ENCODE results near the gene CRACR2B. TPM values are rescaled to one million over a fixed set of nuclear protein-coding genes. Genes with fewer than 3 reads are reported as not detected.

The CRACR2B gene
- total and polyA plus RNA-seq, 2 of the 13 experiments (the other 11 are each of a cell fraction or from before 2014, with no cell fraction given), result 14.9 to 21.0 TPM

DNA sequence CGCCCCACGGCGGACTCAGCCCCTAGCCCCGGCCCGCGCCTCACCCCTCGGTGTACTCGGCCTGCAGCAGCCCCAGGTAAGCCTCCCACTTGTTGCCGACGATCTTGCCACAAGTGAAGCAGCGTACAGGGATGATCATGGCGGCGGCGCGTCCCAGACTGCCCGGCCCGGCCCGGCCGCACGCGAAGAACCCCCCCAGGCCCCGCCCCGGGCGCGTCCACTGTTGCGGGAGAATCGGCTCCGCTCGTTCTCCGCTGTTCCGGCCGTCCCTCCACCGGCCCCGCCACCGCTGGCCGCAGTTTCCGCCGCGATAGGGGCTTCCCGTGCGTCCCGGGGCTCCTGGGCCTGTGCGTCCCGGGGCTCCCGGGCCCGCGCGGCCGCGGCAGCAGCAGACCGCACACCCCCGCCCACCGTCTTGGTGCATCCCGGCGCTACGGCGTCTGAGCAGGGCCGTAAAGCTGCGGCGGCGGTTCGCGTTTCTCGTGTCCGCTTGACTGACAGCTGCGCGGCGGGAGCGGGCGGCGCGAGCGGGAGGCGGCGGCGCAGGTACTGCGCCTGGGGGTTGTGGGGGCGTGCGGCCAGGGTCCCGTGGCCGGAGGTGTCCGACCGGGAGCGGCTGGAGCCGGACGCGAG lies 14.8 kb downstream of the CRACR2B start, which contains the start of the genes POLR2L and TSPAN4 (continued):
- TF ChIP-seq, protein P1, sequence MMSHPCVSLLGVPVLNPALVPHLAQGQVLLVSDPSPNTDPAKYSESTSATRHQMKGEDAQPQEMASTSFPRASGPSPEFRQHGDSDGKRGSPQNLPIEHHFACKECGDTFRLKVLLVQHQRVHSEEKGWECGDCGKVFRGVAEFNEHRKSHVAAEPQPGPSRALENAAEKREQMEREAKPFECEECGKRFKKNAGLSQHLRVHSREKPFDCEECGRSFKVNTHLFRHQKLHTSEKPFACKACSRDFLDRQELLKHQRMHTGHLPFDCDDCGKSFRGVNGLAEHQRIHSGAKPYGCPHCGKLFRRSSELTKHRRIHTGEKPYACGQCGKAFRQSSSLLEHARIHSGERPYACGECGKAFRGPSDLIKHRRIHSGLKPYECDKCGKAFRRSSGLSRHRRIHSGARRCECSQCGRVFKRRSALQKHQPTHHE (CRISPR knock-in tag; IDR thresholded peaks at IDR 0.05; ENCODE audit: borderline replicate concordance), result no peak
- TF ChIP-seq ZNF792 (CRISPR knock-in tag; IDR thresholded peaks at IDR 0.05) (no peak), THAP11 (CRISPR knock-in tag; IDR thresholded peaks at IDR 0.05) (peak; percentile 87), AGO2 (optimal IDR thresholded peaks at IDR 0.05; ENCODE audit: low read depth, low read length) (peak; percentile 88), NFE2L2 (IDR thresholded peaks at IDR 0.05; ENCODE audit: low read length) (no peak), KLF6 (CRISPR knock-in tag; IDR thresholded peaks at IDR 0.05) (peak; percentile 65; the same call in 1 of the 2 replicates), ESRRA (CRISPR knock-in tag; IDR thresholded peaks at IDR 0.05; ENCODE audit: low read depth) (peak; percentile 53; the same call in 1 of the 2 replicates), ZFP82 (CRISPR knock-in tag; IDR thresholded peaks at IDR 0.05; ENCODE audit: borderline replicate concordance) (peak; percentile 61; the same call in 1 of the 2 replicates), ZNF891 (CRISPR knock-in tag; IDR thresholded peaks at IDR 0.05) (no peak; the same call in 1 of the 2 replicates), ZFP1 (CRISPR knock-in tag; IDR thresholded peaks at IDR 0.05) (no peak), ZNF768 (CRISPR knock-in tag; IDR thresholded peaks at IDR 0.05) (no peak; the same call in 1 of the 2 replicates), TEAD2 (CRISPR knock-in tag; IDR thresholded peaks at IDR 0.05) (no peak), ZFP62 (CRISPR knock-in tag; IDR thresholded peaks at IDR 0.05) (no peak), HCFC1 (IDR thresholded peaks at IDR 0.05; ENCODE audit: low read depth, low read length) (peak; percentile 51), HDAC1 (CRISPR knock-in tag; IDR thresholded peaks at IDR 0.05) (peak; percentile 92)
- TF ChIP-seq, protein P2, sequence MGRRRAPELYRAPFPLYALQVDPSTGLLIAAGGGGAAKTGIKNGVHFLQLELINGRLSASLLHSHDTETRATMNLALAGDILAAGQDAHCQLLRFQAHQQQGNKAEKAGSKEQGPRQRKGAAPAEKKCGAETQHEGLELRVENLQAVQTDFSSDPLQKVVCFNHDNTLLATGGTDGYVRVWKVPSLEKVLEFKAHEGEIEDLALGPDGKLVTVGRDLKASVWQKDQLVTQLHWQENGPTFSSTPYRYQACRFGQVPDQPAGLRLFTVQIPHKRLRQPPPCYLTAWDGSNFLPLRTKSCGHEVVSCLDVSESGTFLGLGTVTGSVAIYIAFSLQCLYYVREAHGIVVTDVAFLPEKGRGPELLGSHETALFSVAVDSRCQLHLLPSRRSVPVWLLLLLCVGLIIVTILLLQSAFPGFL (CRISPR knock-in tag; IDR thresholded peaks at IDR 0.05), result no peak
- TF ChIP-seq, protein P3, sequence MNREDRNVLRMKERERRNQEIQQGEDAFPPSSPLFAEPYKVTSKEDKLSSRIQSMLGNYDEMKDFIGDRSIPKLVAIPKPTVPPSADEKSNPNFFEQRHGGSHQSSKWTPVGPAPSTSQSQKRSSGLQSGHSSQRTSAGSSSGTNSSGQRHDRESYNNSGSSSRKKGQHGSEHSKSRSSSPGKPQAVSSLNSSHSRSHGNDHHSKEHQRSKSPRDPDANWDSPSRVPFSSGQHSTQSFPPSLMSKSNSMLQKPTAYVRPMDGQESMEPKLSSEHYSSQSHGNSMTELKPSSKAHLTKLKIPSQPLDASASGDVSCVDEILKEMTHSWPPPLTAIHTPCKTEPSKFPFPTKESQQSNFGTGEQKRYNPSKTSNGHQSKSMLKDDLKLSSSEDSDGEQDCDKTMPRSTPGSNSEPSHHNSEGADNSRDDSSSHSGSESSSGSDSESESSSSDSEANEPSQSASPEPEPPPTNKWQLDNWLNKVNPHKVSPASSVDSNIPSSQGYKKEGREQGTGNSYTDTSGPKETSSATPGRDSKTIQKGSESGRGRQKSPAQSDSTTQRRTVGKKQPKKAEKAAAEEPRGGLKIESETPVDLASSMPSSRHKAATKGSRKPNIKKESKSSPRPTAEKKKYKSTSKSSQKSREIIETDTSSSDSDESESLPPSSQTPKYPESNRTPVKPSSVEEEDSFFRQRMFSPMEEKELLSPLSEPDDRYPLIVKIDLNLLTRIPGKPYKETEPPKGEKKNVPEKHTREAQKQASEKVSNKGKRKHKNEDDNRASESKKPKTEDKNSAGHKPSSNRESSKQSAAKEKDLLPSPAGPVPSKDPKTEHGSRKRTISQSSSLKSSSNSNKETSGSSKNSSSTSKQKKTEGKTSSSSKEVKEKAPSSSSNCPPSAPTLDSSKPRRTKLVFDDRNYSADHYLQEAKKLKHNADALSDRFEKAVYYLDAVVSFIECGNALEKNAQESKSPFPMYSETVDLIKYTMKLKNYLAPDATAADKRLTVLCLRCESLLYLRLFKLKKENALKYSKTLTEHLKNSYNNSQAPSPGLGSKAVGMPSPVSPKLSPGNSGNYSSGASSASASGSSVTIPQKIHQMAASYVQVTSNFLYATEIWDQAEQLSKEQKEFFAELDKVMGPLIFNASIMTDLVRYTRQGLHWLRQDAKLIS (CRISPR knock-in tag; IDR thresholded peaks at IDR 0.05), result no peak
- TF ChIP-seq, protein P4, sequence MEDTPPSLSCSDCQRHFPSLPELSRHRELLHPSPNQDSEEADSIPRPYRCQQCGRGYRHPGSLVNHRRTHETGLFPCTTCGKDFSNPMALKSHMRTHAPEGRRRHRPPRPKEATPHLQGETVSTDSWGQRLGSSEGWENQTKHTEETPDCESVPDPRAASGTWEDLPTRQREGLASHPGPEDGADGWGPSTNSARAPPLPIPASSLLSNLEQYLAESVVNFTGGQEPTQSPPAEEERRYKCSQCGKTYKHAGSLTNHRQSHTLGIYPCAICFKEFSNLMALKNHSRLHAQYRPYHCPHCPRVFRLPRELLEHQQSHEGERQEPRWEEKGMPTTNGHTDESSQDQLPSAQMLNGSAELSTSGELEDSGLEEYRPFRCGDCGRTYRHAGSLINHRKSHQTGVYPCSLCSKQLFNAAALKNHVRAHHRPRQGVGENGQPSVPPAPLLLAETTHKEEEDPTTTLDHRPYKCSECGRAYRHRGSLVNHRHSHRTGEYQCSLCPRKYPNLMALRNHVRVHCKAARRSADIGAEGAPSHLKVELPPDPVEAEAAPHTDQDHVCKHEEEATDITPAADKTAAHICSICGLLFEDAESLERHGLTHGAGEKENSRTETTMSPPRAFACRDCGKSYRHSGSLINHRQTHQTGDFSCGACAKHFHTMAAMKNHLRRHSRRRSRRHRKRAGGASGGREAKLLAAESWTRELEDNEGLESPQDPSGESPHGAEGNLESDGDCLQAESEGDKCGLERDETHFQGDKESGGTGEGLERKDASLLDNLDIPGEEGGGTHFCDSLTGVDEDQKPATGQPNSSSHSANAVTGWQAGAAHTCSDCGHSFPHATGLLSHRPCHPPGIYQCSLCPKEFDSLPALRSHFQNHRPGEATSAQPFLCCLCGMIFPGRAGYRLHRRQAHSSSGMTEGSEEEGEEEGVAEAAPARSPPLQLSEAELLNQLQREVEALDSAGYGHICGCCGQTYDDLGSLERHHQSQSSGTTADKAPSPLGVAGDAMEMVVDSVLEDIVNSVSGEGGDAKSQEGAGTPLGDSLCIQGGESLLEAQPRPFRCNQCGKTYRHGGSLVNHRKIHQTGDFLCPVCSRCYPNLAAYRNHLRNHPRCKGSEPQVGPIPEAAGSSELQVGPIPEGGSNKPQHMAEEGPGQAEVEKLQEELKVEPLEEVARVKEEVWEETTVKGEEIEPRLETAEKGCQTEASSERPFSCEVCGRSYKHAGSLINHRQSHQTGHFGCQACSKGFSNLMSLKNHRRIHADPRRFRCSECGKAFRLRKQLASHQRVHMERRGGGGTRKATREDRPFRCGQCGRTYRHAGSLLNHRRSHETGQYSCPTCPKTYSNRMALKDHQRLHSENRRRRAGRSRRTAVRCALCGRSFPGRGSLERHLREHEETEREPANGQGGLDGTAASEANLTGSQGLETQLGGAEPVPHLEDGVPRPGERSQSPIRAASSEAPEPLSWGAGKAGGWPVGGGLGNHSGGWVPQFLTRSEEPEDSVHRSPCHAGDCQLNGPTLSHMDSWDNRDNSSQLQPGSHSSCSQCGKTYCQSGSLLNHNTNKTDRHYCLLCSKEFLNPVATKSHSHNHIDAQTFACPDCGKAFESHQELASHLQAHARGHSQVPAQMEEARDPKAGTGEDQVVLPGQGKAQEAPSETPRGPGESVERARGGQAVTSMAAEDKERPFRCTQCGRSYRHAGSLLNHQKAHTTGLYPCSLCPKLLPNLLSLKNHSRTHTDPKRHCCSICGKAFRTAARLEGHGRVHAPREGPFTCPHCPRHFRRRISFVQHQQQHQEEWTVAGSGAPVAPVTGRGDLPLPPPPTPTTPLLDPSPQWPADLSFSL (CRISPR knock-in tag; IDR thresholded peaks at IDR 0.05), result no peak

Data from HepG2 (cell line).